GM18517 (cell line): ENCODE measurements around the gene ARHGAP6.

ENCODE experiments used
- ATAC-seq: cut with Tn5 transposase; IDR thresholded peaks from one replicate; pipeline ENCODE4 v1.9.1; 2021; ENCODE audit warnings: mild to moderate bottlenecking, moderate library complexity; ENCODE audit not compliant: unreplicated experiment

ARHGAP6 gene

GRCh38 chrX:11434607-11435006 is 231.1 kb downstream of the ARHGAP6 start:
- no peak for ATAC-seq

- no peak for ATAC-seq
These were observed 233.9 kb downstream of the ARHGAP6 start for GRCh38 chrX:11431786-11432185.

GRCh38 chrX:11430271-11430670 is 235.4 kb downstream of the ARHGAP6 start:
- no peak for ATAC-seq

- no peak for ATAC-seq
These were observed 236.1 kb downstream of the ARHGAP6 start for GRCh38 chrX:11429538-11430085.

GRCh38 chrX:11427453-11428071 is 238.2 kb downstream of the ARHGAP6 start:
- ATAC-seq, result no peak

GRCh38 chrX:11426712-11427452 is 238.8 kb downstream of the ARHGAP6 start:
- no peak for ATAC-seq

- no peak for ATAC-seq
These were observed 240.6 kb downstream of the ARHGAP6 start for GRCh38 chrX:11424903-11425674.

GRCh38 chrX:11423949-11424348 is 241.8 kb downstream of the ARHGAP6 start:
- ATAC-seq, result no peak

- peak; percentile 95 for ATAC-seq
These were observed 242.3 kb downstream of the ARHGAP6 start for GRCh38 chrX:11423362-11423818.

- ATAC-seq, result no peak
These were observed 243.2 kb downstream of the ARHGAP6 start for GRCh38 chrX:11422525-11422857.

GRCh38 chrX:11421805-11422524 is 243.8 kb downstream of the ARHGAP6 start:
- ATAC-seq, result no peak

- ATAC-seq, result no peak
These were observed 244.9 kb downstream of the ARHGAP6 start for GRCh38 chrX:11420851-11421250.

- ATAC-seq, result no peak
These were observed 246.6 kb downstream of the ARHGAP6 start for GRCh38 chrX:11419102-11419501.

- no peak for ATAC-seq
These were observed 249.1 kb downstream of the ARHGAP6 start for GRCh38 chrX:11416600-11416999.

- no peak for ATAC-seq
These were observed 251.6 kb downstream of the ARHGAP6 start for GRCh38 chrX:11414091-11414490.

GRCh38 chrX:11412715-11413623 is 252.8 kb downstream of the ARHGAP6 start:
- no peak for ATAC-seq

GRCh38 chrX:11409957-11410356 is 255.8 kb downstream of the ARHGAP6 start:
- ATAC-seq, result no peak

- no peak for ATAC-seq
These were observed 256.9 kb downstream of the ARHGAP6 start for GRCh38 chrX:11408783-11409182.

- no peak for ATAC-seq
These were observed 257.7 kb downstream of the ARHGAP6 start for GRCh38 chrX:11408109-11408405.
